K562 (cell line): ENCODE results near the gene WDR93.

ENCODE experiments used
- MAFK ChIP-seq: IDR thresholded peaks from 2 replicates; pipeline ENCODE4 v1.6.1; 2011; ENCODE audit warnings: low read length, improper control_type of control experiment
- MYBL2 ChIP-seq, 2 experiments: fragments of 450-650 bp in 1 of 2; sonication (generic) in 1 of 2; formaldehyde crosslinking in 1 of 2; IDR thresholded peaks; 2 replicates each; pipeline versions ENCODE4 v1.6.1 to v1.8.1; 2017 to 2022; ENCODE audit warnings: borderline replicate concordance in 1 of 2, inconsistent platforms in 1 of 2, low read depth in 1 of 2, mild to moderate bottlenecking in 1 of 2, missing genetic modification reagents in 1 of 2, moderate library complexity in 1 of 2
- NFATC3 ChIP-seq: fragments of 450-650 bp; IDR thresholded peaks from 2 replicates; pipeline ENCODE4 v1.6.1; 2017; ENCODE audit warnings: mild to moderate bottlenecking
- POLR2AphosphoS5 ChIP-seq: IDR thresholded peaks from 2 replicates; pipeline ENCODE4 v1.6.1; 2011; ENCODE audit warnings: mild to moderate bottlenecking, low read depth, low read length, moderate library complexity; ENCODE audit not compliant: control insufficient read depth, insufficient read depth
- RUNX1 ChIP-seq: sonication (generic); IDR thresholded peaks from 2 replicates; pipeline ENCODE4 v1.6.1; 2016; ENCODE audit warnings: antibody characterized with exemption, low read depth
- SREBF1 ChIP-seq: fragments of 150-350 bp; IDR thresholded peaks from 2 replicates; pipeline ENCODE4 v1.6.1; 2014; ENCODE audit warnings: antibody characterized with exemption, low read depth, low read length, borderline replicate concordance
- ZNF217 ChIP-seq: sonication (generic); formaldehyde crosslinking; IDR thresholded peaks from 2 replicates; pipeline ENCODE4 v1.8.0; 2022; ENCODE audit warnings: mild to moderate bottlenecking, missing genetic modification reagents
- TF ChIP-seq, protein P1 (sequence below), 2 experiments: fragments of 450-650 bp; formaldehyde crosslinking in 1 of 2; IDR thresholded peaks; 2 replicates each; pipeline versions ENCODE4 v1.4.0 to v1.6.1; 2014 to 2020; ENCODE audit warnings: mild to moderate bottlenecking in 2 of 2, borderline replicate concordance in 1 of 2, low read depth in 1 of 2
- TF ChIP-seq, protein P2 (sequence below): sonication (generic); formaldehyde crosslinking; IDR thresholded peaks from 2 replicates; pipeline ENCODE4 v1.8.1; 2023; ENCODE audit warnings: mild to moderate bottlenecking, missing genetic modification reagents, moderate library complexity

DNA sequence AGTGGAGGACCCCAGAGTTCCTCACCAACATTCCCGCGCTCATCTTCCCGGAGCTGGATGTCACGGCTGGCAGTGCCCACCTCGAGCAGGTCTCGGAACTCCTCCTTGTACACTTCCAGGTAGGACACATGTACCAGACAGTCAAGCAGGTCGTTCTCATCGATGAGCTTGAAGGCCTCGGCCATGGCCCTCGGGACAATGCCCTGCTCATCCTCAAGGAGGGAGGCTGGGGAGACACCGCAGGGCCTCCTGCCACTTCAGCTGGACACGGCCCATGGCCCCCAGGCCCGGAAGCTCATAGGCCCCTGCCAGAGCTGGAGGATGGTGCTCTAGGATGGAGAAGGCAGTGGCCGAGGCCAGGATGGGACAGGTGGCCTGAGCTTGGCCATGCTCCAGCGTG is 40.9 kb upstream of the WDR93 start:
- no peak for TF ChIP-seq POLR2AphosphoS5
- TF ChIP-seq SREBF1: no peak
- no peak for TF ChIP-seq RUNX1
- no peak for TF ChIP-seq MAFK
- no peak for TF ChIP-seq NFATC3
- TF ChIP-seq, protein P1, sequence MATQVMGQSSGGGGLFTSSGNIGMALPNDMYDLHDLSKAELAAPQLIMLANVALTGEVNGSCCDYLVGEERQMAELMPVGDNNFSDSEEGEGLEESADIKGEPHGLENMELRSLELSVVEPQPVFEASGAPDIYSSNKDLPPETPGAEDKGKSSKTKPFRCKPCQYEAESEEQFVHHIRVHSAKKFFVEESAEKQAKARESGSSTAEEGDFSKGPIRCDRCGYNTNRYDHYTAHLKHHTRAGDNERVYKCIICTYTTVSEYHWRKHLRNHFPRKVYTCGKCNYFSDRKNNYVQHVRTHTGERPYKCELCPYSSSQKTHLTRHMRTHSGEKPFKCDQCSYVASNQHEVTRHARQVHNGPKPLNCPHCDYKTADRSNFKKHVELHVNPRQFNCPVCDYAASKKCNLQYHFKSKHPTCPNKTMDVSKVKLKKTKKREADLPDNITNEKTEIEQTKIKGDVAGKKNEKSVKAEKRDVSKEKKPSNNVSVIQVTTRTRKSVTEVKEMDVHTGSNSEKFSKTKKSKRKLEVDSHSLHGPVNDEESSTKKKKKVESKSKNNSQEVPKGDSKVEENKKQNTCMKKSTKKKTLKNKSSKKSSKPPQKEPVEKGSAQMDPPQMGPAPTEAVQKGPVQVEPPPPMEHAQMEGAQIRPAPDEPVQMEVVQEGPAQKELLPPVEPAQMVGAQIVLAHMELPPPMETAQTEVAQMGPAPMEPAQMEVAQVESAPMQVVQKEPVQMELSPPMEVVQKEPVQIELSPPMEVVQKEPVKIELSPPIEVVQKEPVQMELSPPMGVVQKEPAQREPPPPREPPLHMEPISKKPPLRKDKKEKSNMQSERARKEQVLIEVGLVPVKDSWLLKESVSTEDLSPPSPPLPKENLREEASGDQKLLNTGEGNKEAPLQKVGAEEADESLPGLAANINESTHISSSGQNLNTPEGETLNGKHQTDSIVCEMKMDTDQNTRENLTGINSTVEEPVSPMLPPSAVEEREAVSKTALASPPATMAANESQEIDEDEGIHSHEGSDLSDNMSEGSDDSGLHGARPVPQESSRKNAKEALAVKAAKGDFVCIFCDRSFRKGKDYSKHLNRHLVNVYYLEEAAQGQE (IDR thresholded peaks at IDR 0.05; ENCODE audit: borderline replicate concordance): no peak
- TF ChIP-seq, protein P1 (CRISPR knock-in tag; IDR thresholded peaks at IDR 0.05; ENCODE audit: low read depth): no peak
- no peak for TF ChIP-seq MYBL2 (IDR thresholded peaks at IDR 0.05; ENCODE audit: low read depth)
- no peak for TF ChIP-seq MYBL2 (CRISPR knock-in tag; IDR thresholded peaks at IDR 0.05; ENCODE audit: borderline replicate concordance)
- TF ChIP-seq ZNF217 (CRISPR knock-in tag): no peak
- TF ChIP-seq, protein P2, sequence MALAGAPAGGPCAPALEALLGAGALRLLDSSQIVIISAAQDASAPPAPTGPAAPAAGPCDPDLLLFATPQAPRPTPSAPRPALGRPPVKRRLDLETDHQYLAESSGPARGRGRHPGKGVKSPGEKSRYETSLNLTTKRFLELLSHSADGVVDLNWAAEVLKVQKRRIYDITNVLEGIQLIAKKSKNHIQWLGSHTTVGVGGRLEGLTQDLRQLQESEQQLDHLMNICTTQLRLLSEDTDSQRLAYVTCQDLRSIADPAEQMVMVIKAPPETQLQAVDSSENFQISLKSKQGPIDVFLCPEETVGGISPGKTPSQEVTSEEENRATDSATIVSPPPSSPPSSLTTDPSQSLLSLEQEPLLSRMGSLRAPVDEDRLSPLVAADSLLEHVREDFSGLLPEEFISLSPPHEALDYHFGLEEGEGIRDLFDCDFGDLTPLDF (CRISPR knock-in tag): no peak
